GM18517 (cell line): ENCODE measurements around the gene CEP78.

ENCODE experiments used
- ATAC-seq: cut with Tn5 transposase; IDR thresholded peaks from one replicate; pipeline ENCODE4 v1.9.1; 2021; ENCODE audit warnings: mild to moderate bottlenecking, moderate library complexity; ENCODE audit not compliant: unreplicated experiment

Gene CEP78

GRCh38 chr9:78326564-78326963, 90.7 kb downstream of the CEP78 start:
- ATAC-seq: no peak
